Duodenal mucosa (tissue), 2 donors: ENCODE results near the gene SMAD6.

Source experiments
- H3K27ac ChIP-seq: one replicate; pipeline ENCODE4 v1.7.0; 2013; ENCODE audit warnings: low read depth, low read length
- H3K27me3 ChIP-seq, 2 donors: one replicate each; pipeline ENCODE4 v1.7.0; 2013; ENCODE audit warnings: low read length in 2 of 2, control low read depth in 1 of 2; ENCODE audit not compliant: insufficient read depth in 2 of 2, control insufficient read depth in 1 of 2
- H3K36me3 ChIP-seq, 2 donors: one replicate each; pipeline ENCODE4 v1.7.0; 2013; ENCODE audit warnings: low read length in 2 of 2, control low read depth in 1 of 2; ENCODE audit not compliant: insufficient read depth in 2 of 2, control insufficient read depth in 1 of 2
- H3K4me1 ChIP-seq, 2 donors: one replicate each; pipeline ENCODE4 v1.7.0; 2013; ENCODE audit warnings: low read length in 2 of 2, control low read depth in 1 of 2; ENCODE audit not compliant: insufficient read depth in 2 of 2, control insufficient read depth in 1 of 2
- H3K4me3 ChIP-seq, 2 donors: one replicate each; pipeline ENCODE4 v1.7.0; 2013; ENCODE audit warnings: low read length in 2 of 2, low read depth in 1 of 2
- H3K9ac ChIP-seq, 2 donors: one replicate each; pipeline ENCODE4 v1.7.0; 2013; ENCODE audit warnings: low read length in 2 of 2, low read depth in 1 of 2
- H3K9me3 ChIP-seq, 2 donors: one replicate each; pipeline ENCODE4 v1.7.0; 2013; ENCODE audit warnings: low read length in 2 of 2, control low read depth in 1 of 2; ENCODE audit not compliant: control insufficient read depth in 1 of 2

The SMAD6 gene

GRCh38 chr15:66787489-66787871 lies 85.4 kb downstream of the SMAD6 start:
- H3K9ac ChIP-seq: no peak overlapping the region
- H3K27ac ChIP-seq: no peak overlapping the region
- peaks cover 0 to 12% of the 10 kb centered on the region in 2 donors for H3K36me3 ChIP-seq
- no peaks in the 10 kb centered on the region for H3K27me3 ChIP-seq
- H3K4me3 ChIP-seq: no peak overlapping the region
- no peaks in the 10 kb centered on the region for H3K9me3 ChIP-seq
- peaks cover 2 to 16% of the 10 kb centered on the region in 2 donors for H3K4me1 ChIP-seq

GRCh38 chr15:66788024-66788423 lies 86.0 kb downstream of the SMAD6 start:
- no peaks in the 10 kb centered on the region for H3K27me3 ChIP-seq
- peaks cover 2 to 16% of the 10 kb centered on the region in 2 donors for H3K4me1 ChIP-seq
- H3K36me3 ChIP-seq: peaks cover 0 to 11% of the 10 kb centered on the region in 2 donors
- H3K9ac ChIP-seq: no peak overlapping the region
- no peak overlapping the region for H3K27ac ChIP-seq
- H3K4me3 ChIP-seq: no peak overlapping the region
- no peaks in the 10 kb centered on the region for H3K9me3 ChIP-seq

- no peak overlapping the region for H3K9ac ChIP-seq
- H3K4me3 ChIP-seq: no peak overlapping the region
- no peaks in the 10 kb centered on the region for H3K36me3 ChIP-seq
- H3K27me3 ChIP-seq: no peaks in the 10 kb centered on the region
- H3K9me3 ChIP-seq: no peaks in the 10 kb centered on the region
- H3K4me1 ChIP-seq: peaks cover 2 to 16% of the 10 kb centered on the region in 2 donors
- no peak overlapping the region for H3K27ac ChIP-seq
Measured at GRCh38 chr15:66789029-66790025, 87.3 kb downstream of the SMAD6 start.

GRCh38 chr15:66795851-66796250 lies 93.8 kb downstream of the SMAD6 start:
- H3K27ac ChIP-seq: no peak overlapping the region
- no peaks in the 10 kb centered on the region for H3K4me1 ChIP-seq
- H3K4me3 ChIP-seq: no peak overlapping the region
- no peaks in the 10 kb centered on the region for H3K27me3 ChIP-seq
- no peaks in the 10 kb centered on the region for H3K36me3 ChIP-seq
- no peaks in the 10 kb centered on the region for H3K9me3 ChIP-seq
- no peak overlapping the region for H3K9ac ChIP-seq

- Histone ChIP-seq H3K36me3 (no peaks in the 10 kb centered on the region), H3K4me1 (no peaks in the 10 kb centered on the region), H3K9ac (no peak overlapping the region), H3K27ac (no peak overlapping the region), H3K9me3 (no peaks in the 10 kb centered on the region), H3K27me3 (no peaks in the 10 kb centered on the region), H3K4me3 (no peak overlapping the region)
Measured at GRCh38 chr15:66796343-66796742, 94.3 kb downstream of the SMAD6 start.

- Histone ChIP-seq H3K9ac (no peak overlapping the region), H3K36me3 (no peaks in the 10 kb centered on the region), H3K4me3 (no peak overlapping the region), H3K4me1 (peaks cover 5 to 10% of the 10 kb centered on the region in 2 donors), H3K9me3 (no peaks in the 10 kb centered on the region), H3K27ac (no peak overlapping the region), H3K27me3 (no peaks in the 10 kb centered on the region)
Measured at GRCh38 chr15:66797921-66798320, 95.9 kb downstream of the SMAD6 start.

GRCh38 chr15:66798426-66799061 lies 96.5 kb downstream of the SMAD6 start:
- H3K4me1 ChIP-seq: peaks cover 12 to 17% of the 10 kb centered on the region in 2 donors

GRCh38 chr15:66799242-66799641 lies 97.2 kb downstream of the SMAD6 start:
- H3K9ac ChIP-seq: no peak overlapping the region
- no peak overlapping the region for H3K27ac ChIP-seq
- peaks cover 16 to 19% of the 10 kb centered on the region in 2 donors for H3K4me1 ChIP-seq
- H3K9me3 ChIP-seq: no peaks in the 10 kb centered on the region
- H3K36me3 ChIP-seq: no peaks in the 10 kb centered on the region
- no peak overlapping the region for H3K4me3 ChIP-seq
- no peaks in the 10 kb centered on the region for H3K27me3 ChIP-seq

More at GRCh38 chr15:66798426-66799061, 96.5 kb downstream of the SMAD6 start:
- Histone ChIP-seq H3K36me3 (no peaks in the 10 kb centered on the region), H3K9me3 (no peaks in the 10 kb centered on the region), H3K4me3 (no peak overlapping the region), H3K27me3 (no peaks in the 10 kb centered on the region), H3K9ac (no peak overlapping the region), H3K27ac (no peak overlapping the region)

GRCh38 chr15:66800584-66801235 lies 98.7 kb downstream of the SMAD6 start:
- no peak overlapping the region for H3K9ac ChIP-seq
- no peak overlapping the region for H3K27ac ChIP-seq

GRCh38 chr15:66801266-66801665 lies 99.2 kb downstream of the SMAD6 start:
- H3K9me3 ChIP-seq: no peaks in the 10 kb centered on the region
- no peaks in the 10 kb centered on the region for H3K27me3 ChIP-seq
- H3K27ac ChIP-seq: no peak overlapping the region
- no peak overlapping the region for H3K9ac ChIP-seq
- peaks cover 16 to 19% of the 10 kb centered on the region in 2 donors for H3K4me1 ChIP-seq
- no peaks in the 10 kb centered on the region for H3K36me3 ChIP-seq
- H3K4me3 ChIP-seq: no peak overlapping the region

More at GRCh38 chr15:66800584-66801235, 98.7 kb downstream of the SMAD6 start:
- Histone ChIP-seq H3K4me1 (peaks cover 16 to 19% of the 10 kb centered on the region in 2 donors), H3K9me3 (no peaks in the 10 kb centered on the region), H3K4me3 (no peak overlapping the region), H3K27me3 (no peaks in the 10 kb centered on the region), H3K36me3 (no peaks in the 10 kb centered on the region)
